ENCODE measurements around the gene GPATCH8. TPM values are rescaled to one million over a fixed set of nuclear protein-coding genes. Genes with fewer than 3 reads are reported as not detected.

Gene GPATCH8
- total and polyA plus RNA-seq, 2 of the 8 experiments (the other 6 are each of a cell fraction or from before 2014, with no cell fraction given) = 20.5 to 58.1 TPM

DNA sequence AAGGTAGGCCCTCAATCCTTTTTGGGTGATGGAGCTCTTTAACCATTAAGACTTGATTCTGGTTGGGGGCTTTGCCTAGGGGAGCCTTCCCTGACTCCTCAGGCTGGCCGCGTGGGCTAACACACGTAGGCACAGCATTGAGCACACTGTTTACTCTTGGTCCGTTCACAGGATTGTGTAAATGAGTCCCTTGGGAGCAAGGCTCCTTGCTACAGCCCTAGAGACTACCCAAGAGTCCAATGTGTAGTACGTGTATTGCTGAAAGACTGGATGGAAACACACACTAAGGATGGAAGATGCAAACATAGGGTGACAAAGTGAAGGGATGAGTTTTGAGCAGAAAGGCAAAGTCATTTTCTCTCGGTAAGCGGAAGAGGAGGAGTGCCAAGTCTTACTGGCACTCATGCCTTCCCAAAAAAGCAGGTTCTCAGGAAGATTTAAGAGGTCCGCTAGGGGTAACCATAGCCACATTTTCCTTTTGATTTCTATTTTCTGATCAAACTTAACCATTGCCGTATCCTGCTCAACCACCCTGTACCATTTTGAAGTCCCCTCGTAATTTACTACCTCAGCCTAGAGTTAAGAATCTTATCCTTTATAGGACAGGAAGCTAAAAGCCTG lies 112.8 kb downstream of the GPATCH8 start:
- no peak overlapping the region for H3K4ac ChIP-seq (replicated peaks; ENCODE audit: insufficient read length, low read depth, low read length)
- H3K23ac ChIP-seq (ENCODE audit: insufficient read length) = no peak overlapping the region
- DNase-seq (ENCODE audit: low read depth in 1 of 2, low spot score in 2 of 2) (no peak), FAIRE-seq (no peak)
- H3K23me2 ChIP-seq (ENCODE audit: low read depth, low read length) = peaks cover 5% of the 10 kb centered on the region; the same call in 1 of the 2 replicates
- no peaks in the 10 kb centered on the region for H3K36me3 ChIP-seq (ENCODE audit: control insufficient read depth in 2 of 4, insufficient read depth in 4 of 4, low read length in 3 of 4)
- 87% methylated on average over 10 of the region's 10 CpGs; no CpG with 5 or more reads in 1 of the 2 experiments for WGBS, 2 experiments (ENCODE audit: extremely low coverage in 1 of 2, insufficient coverage in 1 of 2, insufficient read length in 1 of 2, insufficient replicate concordance in 2 of 2, low coverage in 1 of 2, low lambda C conversion rate in 2 of 2, missing lambda C conversion rate in 1 of 2)
- H3K4me1 ChIP-seq (replicated peaks in 1 of 4; ENCODE audit: control insufficient read depth in 3 of 4, insufficient read depth in 4 of 4, low read length in 3 of 4) = peaks cover 0 to 6% (median 2%) of the 10 kb centered on the region in 4 experiments; a peak in 4 of 7 replicates
- no peaks in the 10 kb centered on the region for H4K20me1 ChIP-seq (replicated peaks in 1 of 2; ENCODE audit: control insufficient read depth in 1 of 2, insufficient read depth in 2 of 2, low read length in 2 of 2)
- H3K79me1 ChIP-seq (ENCODE audit: low read depth, low read length) = no peaks in the 10 kb centered on the region
- H2AFZ ChIP-seq (ENCODE audit: low read length) = no peak overlapping the region
- H2BK12ac ChIP-seq (ENCODE audit: low read depth, low read length) = no peak overlapping the region
- no peak overlapping the region for H2BK20ac ChIP-seq (ENCODE audit: low read length)
- H3K4me2 ChIP-seq (ENCODE audit: insufficient read depth in 1 of 2, low read depth in 2 of 2, low read length in 2 of 2) = no peak overlapping the region
- H3K4me3 ChIP-seq (ENCODE audit: extremely low read depth in 1 of 4, insufficient read depth in 2 of 4, low read depth in 3 of 4, low read length in 4 of 4) = no peak overlapping the region
- H3K27me3 ChIP-seq (replicated peaks in 1 of 4; ENCODE audit: control insufficient read depth in 3 of 4, extremely low read depth in 1 of 4, insufficient read depth in 3 of 4, low read length in 3 of 4) = peaks cover 0 to 12% (median 9%) of the 10 kb centered on the region in 4 experiments; a peak in 5 of 7 replicates
- H2BK15ac ChIP-seq (ENCODE audit: low read length) = no peak overlapping the region
- H3K27ac ChIP-seq (ENCODE audit: low read depth, low read length) = no peak overlapping the region
- H4K8ac ChIP-seq (ENCODE audit: extremely low read depth, insufficient read depth, low read length) = no peak overlapping the region
- H4K5ac ChIP-seq (ENCODE audit: insufficient read length, low read depth, low read length) = no peak overlapping the region
- TF ChIP-seq TBP (IDR thresholded peaks at IDR 0.05; ENCODE audit: low read depth, low read length) = no peak
- TF ChIP-seq SP4 (IDR thresholded peaks at IDR 0.05; ENCODE audit: low read length) = no peak
- TF ChIP-seq CHD1 (IDR thresholded peaks at IDR 0.05; ENCODE audit: low read depth, low read length) = no peak
- no peak for TF ChIP-seq SIRT6 (IDR thresholded peaks at IDR 0.05; ENCODE audit: low read length)
- TF ChIP-seq BCL11A (IDR thresholded peaks at IDR 0.05; ENCODE audit: low read depth in 2 of 2, low read length in 2 of 2) = no peak
- H3K56ac ChIP-seq (replicated peaks; ENCODE audit: insufficient read length, low read depth, low read length) = no peak overlapping the region
- no peak overlapping the region for H3K14ac ChIP-seq (ENCODE audit: insufficient read length)
- no peak overlapping the region for H3K9ac ChIP-seq (replicated peaks in 1 of 4; ENCODE audit: extremely low read depth in 1 of 4, low read depth in 3 of 4, low read length in 3 of 4)
- H2BK120ac ChIP-seq (replicated peaks; ENCODE audit: low read depth, low read length) = no peak overlapping the region
- ChIA-PET CTCF (ENCODE audit: partially characterized antibody) (interaction anchor here (1.2 to 2.1 kb wide), 3 partner anchors 10 to 133 kb away, joined by 4 to 9 read pairs (median 8); no protein-coding TSS in a partner anchor), POLR2A (ENCODE audit: partially characterized antibody) (no interaction called here)
- H3K18ac ChIP-seq (ENCODE audit: extremely low read depth, low read length) = no peak overlapping the region
- no peaks in the 10 kb centered on the region for H3K9me3 ChIP-seq (ENCODE audit: insufficient read depth in 2 of 2, low read depth in 1 of 2, low read length in 1 of 2)
- no peaks in the 10 kb centered on the region for H3K79me2 ChIP-seq (ENCODE audit: control insufficient read depth in 1 of 2, insufficient read depth in 2 of 2, low read length in 2 of 2)
- no peak overlapping the region for H4K91ac ChIP-seq (replicated peaks; ENCODE audit: insufficient read length, low read length)
- H2AK5ac ChIP-seq (ENCODE audit: low read depth, low read length) = no peak overlapping the region
- H2BK5ac ChIP-seq (ENCODE audit: low read depth, low read length) = no peak overlapping the region

All from H1 (cell line).